Tibial nerve (tissue), 4 donors: Measurements from ENCODE around the gene EMID1. TPM values are rescaled to one million over a fixed set of nuclear protein-coding genes. Genes with fewer than 3 reads are reported as not detected.

Experiments
- DNase-seq, 2 donors: peaks; one replicate each; pipeline ENCODE4 v3.0.0-alpha.2; 2019; ENCODE audit warnings: low spot score in 2 of 2
- H3K27ac ChIP-seq, 4 donors: fragments of 200-600 bp; sonication (generic) in 3 of 4; one replicate each; pipeline ENCODE4 v1.5.1; 2017 to 2019; ENCODE audit warnings: mild to moderate bottlenecking in 1 of 4
- H3K27me3 ChIP-seq, 2 donors: fragments of 200-600 bp; sonication (generic) in 1 of 2; one replicate each; pipeline versions ENCODE4 v1.5.1 to v1.6.0; 2017 to 2019
- H3K36me3 ChIP-seq, 3 donors: fragments of 200-600 bp; sonication (generic); one replicate each; pipeline ENCODE4 v1.5.1; 2018 to 2019
- H3K4me1 ChIP-seq, 4 donors: fragments of 200-600 bp; sonication (generic) in 3 of 4; one replicate each; pipeline ENCODE4 v1.5.1; 2017 to 2019
- H3K4me3 ChIP-seq, 4 donors: fragments of 200-600 bp; sonication (generic) in 3 of 4; one replicate each; pipeline ENCODE4 v1.5.1; 2017 to 2019; ENCODE audit warnings: mild to moderate bottlenecking in 1 of 4, moderate library complexity in 1 of 4
- H3K9me3 ChIP-seq, 4 donors: fragments of 200-600 bp; sonication (generic) in 3 of 4; one replicate each; pipeline ENCODE4 v1.5.1; 2017 to 2019
- EP300 ChIP-seq, 2 donors: sonication (generic); formaldehyde crosslinking; IDR thresholded peaks; one replicate each; pipeline ENCODE4 v1.6.1; 2017; ENCODE audit warnings: antibody characterized with exemption in 2 of 2, mild to moderate bottlenecking in 1 of 2
- POLR2A ChIP-seq, 2 donors: fragments of 450-650 bp; IDR thresholded peaks; one replicate each; pipeline ENCODE4 v1.6.1; 2017; ENCODE audit warnings: antibody characterized with exemption in 2 of 2, mild to moderate bottlenecking in 2 of 2, moderate library complexity in 2 of 2
- WGBS, 2 donors: methylation state at CpG; one replicate each; pipeline ENCODE4 v1.1.5; 2018; 5-methylcytosine and 5-hydroxymethylcytosine counted together
- total RNA-seq, 4 donors: library from RNA; depleted of rRNA; stranded (reverse); fragments of >200 nt; gene quantifications; one replicate each; pipeline ENCODE4 v1.1.0, GENCODE V29; 2016
- TF ChIP-seq, protein P1 (sequence below), 5 experiments: fragments of 200-600 bp in 3 of 5; fragments of 450-650 bp in 2 of 5; sonication (generic) in 3 of 5; IDR thresholded peaks; one replicate each; pipeline ENCODE4 v1.5.1; 2016 to 2019; ENCODE audit warnings: antibody characterized with exemption in 5 of 5, mild to moderate bottlenecking in 3 of 5, moderate library complexity in 2 of 5

EMID1 gene
- total RNA-seq, 4 donors from 2014 or later, result 1.0 to 9.9 (median 3.0) TPM

DNA sequence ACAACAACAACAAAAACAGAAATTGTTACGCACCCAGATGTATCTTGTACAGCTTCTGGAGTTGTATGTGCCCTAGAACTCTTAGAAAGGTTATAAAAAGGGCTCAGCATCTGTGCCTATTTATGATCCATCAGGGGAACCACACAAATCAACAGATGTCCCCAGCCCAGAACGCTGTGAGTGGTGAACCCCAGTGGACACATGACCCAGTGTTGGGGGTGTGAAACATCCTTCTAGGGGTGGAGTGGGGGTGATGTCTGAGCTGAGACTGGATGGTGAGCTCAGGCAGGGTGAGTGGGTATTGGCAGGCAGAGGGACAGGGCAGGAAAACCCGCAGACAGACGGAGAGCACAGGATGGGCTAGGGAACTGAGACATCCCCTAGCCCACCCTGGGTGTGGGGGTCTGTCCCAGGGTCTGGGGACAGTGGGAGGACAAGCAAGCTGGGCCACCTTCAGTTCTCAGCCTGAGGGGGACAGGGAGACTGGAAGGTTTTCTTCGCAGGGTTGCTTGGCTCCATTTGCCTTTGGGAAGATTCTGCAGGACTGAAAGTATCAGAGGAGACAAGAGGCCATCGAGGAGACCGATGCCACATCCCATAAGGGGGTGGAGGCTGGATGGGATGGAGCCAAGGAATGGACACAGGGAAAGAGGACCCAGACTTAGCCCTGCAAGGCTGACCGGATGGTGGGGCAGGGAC, 5.8 kb upstream of the EMID1 start:
- no peak for DNase-seq
- H3K4me3 ChIP-seq, result no peak overlapping the region
- TF ChIP-seq, protein P1, sequence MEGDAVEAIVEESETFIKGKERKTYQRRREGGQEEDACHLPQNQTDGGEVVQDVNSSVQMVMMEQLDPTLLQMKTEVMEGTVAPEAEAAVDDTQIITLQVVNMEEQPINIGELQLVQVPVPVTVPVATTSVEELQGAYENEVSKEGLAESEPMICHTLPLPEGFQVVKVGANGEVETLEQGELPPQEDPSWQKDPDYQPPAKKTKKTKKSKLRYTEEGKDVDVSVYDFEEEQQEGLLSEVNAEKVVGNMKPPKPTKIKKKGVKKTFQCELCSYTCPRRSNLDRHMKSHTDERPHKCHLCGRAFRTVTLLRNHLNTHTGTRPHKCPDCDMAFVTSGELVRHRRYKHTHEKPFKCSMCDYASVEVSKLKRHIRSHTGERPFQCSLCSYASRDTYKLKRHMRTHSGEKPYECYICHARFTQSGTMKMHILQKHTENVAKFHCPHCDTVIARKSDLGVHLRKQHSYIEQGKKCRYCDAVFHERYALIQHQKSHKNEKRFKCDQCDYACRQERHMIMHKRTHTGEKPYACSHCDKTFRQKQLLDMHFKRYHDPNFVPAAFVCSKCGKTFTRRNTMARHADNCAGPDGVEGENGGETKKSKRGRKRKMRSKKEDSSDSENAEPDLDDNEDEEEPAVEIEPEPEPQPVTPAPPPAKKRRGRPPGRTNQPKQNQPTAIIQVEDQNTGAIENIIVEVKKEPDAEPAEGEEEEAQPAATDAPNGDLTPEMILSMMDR (IDR thresholded peaks at IDR 0.05), result no peak
- TF ChIP-seq EP300 (IDR thresholded peaks at IDR 0.05) (no peak), POLR2A (IDR thresholded peaks at IDR 0.05) (no peak)
- peaks cover 0 to 12% (median 3%) of the 10 kb centered on the region in 4 donors for H3K4me1 ChIP-seq
- H3K9me3 ChIP-seq, result no peaks in the 10 kb centered on the region
- H3K36me3 ChIP-seq, result no peaks in the 10 kb centered on the region
- H3K27me3 ChIP-seq, result peaks cover 0 to 3% of the 10 kb centered on the region in 2 donors
- H3K27ac ChIP-seq, result no peak overlapping the region
- 73 to 78% methylated on average over 8 of the region's 8 CpGs for WGBS, 2 donors

DNA sequence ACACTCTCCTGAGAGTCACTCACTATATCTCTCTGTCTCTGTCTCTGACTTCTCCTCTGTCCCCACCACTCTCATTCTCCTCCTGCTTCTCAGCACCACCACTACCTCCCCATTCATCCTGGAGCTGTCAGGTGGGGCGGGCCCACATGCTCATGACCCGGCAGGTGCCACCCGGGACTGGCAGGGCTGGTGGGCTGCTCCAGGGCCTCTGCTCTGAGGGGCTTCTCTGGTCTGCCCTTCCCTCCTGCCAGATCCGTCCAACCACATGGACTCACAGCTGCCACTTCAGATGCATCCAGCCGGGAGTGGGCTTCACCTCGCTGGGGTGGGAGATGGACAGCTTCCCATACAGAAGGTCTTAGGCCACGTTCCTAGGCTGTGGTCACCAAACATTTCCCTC, 4.8 kb upstream of the EMID1 start:
- WGBS, 2 donors, result 91 to 96% methylated on average over 7 of the region's 7 CpGs
- H3K4me3 ChIP-seq, result no peak overlapping the region
- peaks cover 0 to 19% (median 3%) of the 10 kb centered on the region in 4 donors for H3K4me1 ChIP-seq
- no peak for DNase-seq
- TF ChIP-seq EP300 (IDR thresholded peaks at IDR 0.05), result no peak
- TF ChIP-seq, protein P1 (IDR thresholded peaks at IDR 0.05), result no peak
- no peak for TF ChIP-seq POLR2A (IDR thresholded peaks at IDR 0.05)
- H3K9me3 ChIP-seq, result no peaks in the 10 kb centered on the region
- no peaks in the 10 kb centered on the region for H3K36me3 ChIP-seq
- H3K27me3 ChIP-seq, result peaks cover 0 to 3% of the 10 kb centered on the region in 2 donors
- no peak overlapping the region for H3K27ac ChIP-seq

GRCh38 chr22:29201782-29202181, 3.9 kb upstream of the EMID1 start:
- no peak for DNase-seq
- Histone ChIP-seq H3K36me3 (no peaks in the 10 kb centered on the region), H3K27me3 (peaks cover 0 to 12% of the 10 kb centered on the region in 2 donors), H3K4me3 (no peak overlapping the region), H3K9me3 (no peaks in the 10 kb centered on the region), H3K27ac (no peak overlapping the region), H3K4me1 (peaks cover 0 to 28% (median 6%) of the 10 kb centered on the region in 4 donors)
- no peak for TF ChIP-seq EP300 (IDR thresholded peaks at IDR 0.05)
- TF ChIP-seq, protein P1 (IDR thresholded peaks at IDR 0.05), result no peak
- TF ChIP-seq POLR2A (IDR thresholded peaks at IDR 0.05), result no peak
- 50 to 56% methylated on average over 5 to 7 of the region's 7 CpGs for WGBS, 2 donors

DNA sequence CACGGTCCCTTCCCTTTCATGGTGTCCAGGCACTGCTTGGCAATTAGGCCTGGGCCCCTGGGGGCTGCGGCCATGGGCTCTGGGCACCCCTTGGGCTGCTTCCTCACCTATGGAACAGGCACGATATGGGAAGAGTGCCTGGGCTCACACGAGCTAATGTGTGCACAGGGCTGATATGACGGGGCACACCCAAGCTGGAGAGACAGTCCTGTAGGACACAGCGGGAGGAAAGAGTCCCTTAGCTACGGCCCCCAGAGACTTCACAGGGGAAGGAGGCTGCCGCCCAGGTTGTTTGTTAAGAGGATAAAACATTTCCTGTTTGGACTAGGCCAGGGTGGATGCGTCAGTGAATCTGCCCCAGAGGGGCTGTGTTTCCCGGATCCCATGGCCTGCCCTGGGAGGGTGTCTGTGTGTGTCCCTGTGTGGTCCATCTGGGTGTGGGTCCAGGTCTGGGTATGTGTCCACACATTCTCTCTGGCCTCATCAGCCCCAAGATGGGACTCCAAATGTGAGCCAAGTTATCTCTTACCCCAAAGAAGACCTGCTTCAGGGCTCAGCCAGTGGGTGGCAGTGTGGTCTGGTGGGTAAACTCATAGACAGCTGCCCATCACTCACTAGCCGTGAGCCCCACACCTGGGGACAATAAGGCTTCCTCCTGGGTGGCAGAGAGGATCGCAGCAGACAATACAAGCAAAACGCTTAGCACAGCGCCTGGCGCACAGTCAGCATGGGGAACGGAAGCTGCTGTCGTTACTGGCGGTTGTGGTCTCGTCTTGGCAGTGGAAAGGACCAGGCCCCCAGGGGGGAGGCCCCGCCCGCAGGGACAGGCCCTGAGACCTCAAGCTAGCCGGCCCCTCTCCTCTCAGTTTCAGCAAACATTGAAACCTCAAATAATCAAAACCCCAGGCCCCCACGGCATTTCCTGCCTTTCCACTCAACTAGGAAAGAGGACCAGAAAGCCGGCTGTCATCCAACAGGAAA, 3.2 kb upstream of the EMID1 start:
- 50 to 51% methylated on average over 23 of the region's 24 CpGs for WGBS, 2 donors
- DNase-seq, result peak; percentile 21 to 30
- Histone ChIP-seq H3K27me3 (peaks cover 0 to 13% of the 10 kb centered on the region in 2 donors), H3K27ac (peak overlapping the region in 1 of 4 donors; percentile 4), H3K4me1 (peaks cover 0 to 29% (median 6%) of the 10 kb centered on the region in 4 donors), H3K4me3 (no peak overlapping the region), H3K36me3 (no peaks in the 10 kb centered on the region), H3K9me3 (no peaks in the 10 kb centered on the region)
- TF ChIP-seq, protein P1 (IDR thresholded peaks at IDR 0.05), result peak in 3 of 5 experiments; percentile 10 to 21 (median 11)
- no peak for TF ChIP-seq POLR2A (IDR thresholded peaks at IDR 0.05)
- no peak for TF ChIP-seq EP300 (IDR thresholded peaks at IDR 0.05)
